HCT116 (cell line): ENCODE results near the gene ZNF160. TPM values are rescaled to one million over a fixed set of nuclear protein-coding genes. Genes with fewer than 3 reads are reported as not detected.

Experiments
- ATAC-seq: fragments of 200-7000 bp; cut with Tn5 transposase; 2 replicates; pipeline ENCODE4 v1.9.1; 2020; ENCODE audit warnings: mild to moderate bottlenecking, moderate library complexity
- BruUV-seq: library from RNA; stranded (reverse); fragments of 400-500 nt; replicated peaks from 2 replicates; lab custom pipeline; 2021; lab: Mats Ljungman, UMichigan
- CTCF ChIA-PET: fragments of 300-600 bp; sonication (Branson Sonifier 250); formaldehyde crosslinking; loops from one replicate; lab custom pipeline; 2021; ENCODE audit warnings: antibody characterized with exemption; lab: Charles Lee
- POLR2A ChIA-PET: fragments of 300-600, 350-600 bp; sonication (Branson Sonifier 250); formaldehyde crosslinking; loops from one replicate; lab custom pipeline; 2021; ENCODE audit warnings: antibody characterized with exemption; lab: Charles Lee
- RAD21 ChIA-PET, 2 experiments: fragments of 300-600 bp; sonication (Branson Sonifier 250); formaldehyde crosslinking; loops; one replicate each; lab custom pipeline; 2023; ENCODE audit warnings: low total read pairs in 2 of 2; ENCODE audit not compliant: uncharacterized antibody in 2 of 2, unreplicated experiment in 2 of 2, low non-redundant PET in 1 of 2; lab: Charles Lee
- DNase-seq: peaks from one replicate; pipeline ENCODE4 v3.0.0-alpha.2; 2010; ENCODE audit warnings: low read depth, low spot score
- H2AFZ ChIP-seq: fragments of 200-600 bp; shearing (Covaris generic), sonication (generic); 2 replicates; pipeline ENCODE4 v1.6.1; 2017; ENCODE audit warnings: low read depth, mixed run types, mixed read lengths, antibody characterized with exemption, low read length; ENCODE audit not compliant: poor library complexity, severe bottlenecking
- H3K27ac ChIP-seq: 2 replicates; pipeline ENCODE4 v1.5.1; 2012; ENCODE audit warnings: low read depth, low read length
- H3K27me3 ChIP-seq: fragments of 200-600 bp; sonication (generic); 2 replicates; pipeline ENCODE4 v1.6.1; 2016; ENCODE audit warnings: mixed run types, low read length, mixed read lengths; ENCODE audit not compliant: insufficient read depth
- H3K36me3 ChIP-seq, 2 experiments: fragments of 200-500 bp in 1 of 2; fragments of 200-600 bp in 1 of 2; sonication (Bioruptor generic) in 1 of 2; sonication (generic) in 1 of 2; 2 replicates each; pipeline versions ENCODE4 v1.5.1 to v1.6.1; 2014 to 2016; ENCODE audit warnings: low read length in 2 of 2, inconsistent platforms in 1 of 2, mixed read lengths in 1 of 2, mixed run types in 1 of 2; ENCODE audit not compliant: insufficient read depth in 2 of 2, control insufficient read depth in 1 of 2
- H3K4me1 ChIP-seq, 2 experiments: fragments of 200-600 bp in 1 of 2; sonication (generic) in 1 of 2; 2 replicates each; pipeline versions ENCODE4 v1.5.1 to v1.6.1; 2012 to 2017; ENCODE audit warnings: low read length in 2 of 2, inconsistent platforms in 1 of 2, mild to moderate bottlenecking in 1 of 2, mixed read lengths in 1 of 2, mixed run types in 1 of 2, moderate library complexity in 1 of 2; ENCODE audit not compliant: insufficient read depth in 2 of 2, control insufficient read depth in 1 of 2
- H3K4me2 ChIP-seq: fragments of 200-600 bp; sonication (generic); 2 replicates; pipeline ENCODE4 v1.6.1; 2017; ENCODE audit warnings: mixed run types, low read length, mixed read lengths
- H3K4me3 ChIP-seq, 2 experiments: fragments of 200-600 bp in 1 of 2; sonication (generic) in 1 of 2; replicated peaks in 1 of 2; 2 replicates each; pipeline ENCODE4 v1.5.1; 2011 to 2016; ENCODE audit warnings: low read length in 2 of 2, control low read depth in 1 of 2, low read depth in 1 of 2, mild to moderate bottlenecking in 1 of 2, mixed read lengths in 1 of 2, mixed run types in 1 of 2
- H3K79me2 ChIP-seq: fragments of 200-600 bp; sonication (generic); 2 replicates; pipeline ENCODE4 v1.6.1; 2017; ENCODE audit warnings: mild to moderate bottlenecking, mixed run types, low read length, moderate library complexity, mixed read lengths; ENCODE audit not compliant: insufficient read depth
- H3K9ac ChIP-seq: fragments of 200-600 bp; sonication (generic); 2 replicates; pipeline ENCODE4 v1.6.1; 2016; ENCODE audit warnings: low read length, mixed read lengths
- H3K9me2 ChIP-seq: fragments of 200-600 bp; sonication (generic), shearing (Covaris generic); 2 replicates; pipeline ENCODE4 v1.6.1; 2017; ENCODE audit warnings: mixed run types, mild to moderate bottlenecking, moderate library complexity; ENCODE audit not compliant: insufficient read depth
- H3K9me3 ChIP-seq, 2 experiments: fragments of 200-500 bp in 1 of 2; fragments of 200-600 bp in 1 of 2; sonication (Bioruptor generic) in 1 of 2; sonication (generic) in 1 of 2; 2 replicates each; pipeline ENCODE4 v1.6.1; 2014 to 2017; ENCODE audit warnings: low read length in 2 of 2, mixed read lengths in 2 of 2, inconsistent platforms in 1 of 2, low read depth in 1 of 2, mild to moderate bottlenecking in 1 of 2, mixed run types in 1 of 2, moderate library complexity in 1 of 2; ENCODE audit not compliant: control insufficient read depth in 1 of 2, insufficient read depth in 1 of 2
- H4K20me1 ChIP-seq: fragments of 200-600 bp; sonication (generic), shearing (Covaris generic); 2 replicates; pipeline ENCODE4 v1.6.1; 2017; ENCODE audit warnings: mixed run types, mild to moderate bottlenecking, moderate library complexity; ENCODE audit not compliant: insufficient read depth
- CBX3 ChIP-seq: IDR thresholded peaks from 2 replicates; pipeline ENCODE4 v1.6.1; 2012; ENCODE audit warnings: low read depth
- POLR2A ChIP-seq: IDR thresholded peaks from 2 replicates; pipeline ENCODE4 v1.7.0; 2011; ENCODE audit warnings: borderline replicate concordance; ENCODE audit not compliant: insufficient read depth, insufficient read length; ENCODE audit errors: extremely low read depth
- RAD21 ChIP-seq: IDR thresholded peaks from 2 replicates; pipeline ENCODE4 v1.6.1; 2012; ENCODE audit warnings: low read depth, mild to moderate bottlenecking
- SRF ChIP-seq: IDR thresholded peaks from 2 replicates; pipeline ENCODE4 v1.6.1; 2012; ENCODE audit warnings: low read depth
- TCF7L2 ChIP-seq: IDR thresholded peaks from 2 replicates; pipeline ENCODE4 v1.7.0; 2011; ENCODE audit warnings: borderline replicate concordance, inconsistent platforms; ENCODE audit not compliant: insufficient read depth, insufficient read length; ENCODE audit errors: extremely low read depth
- ZFX ChIP-seq: fragments of 450-650 bp; IDR thresholded peaks from 2 replicates; pipeline ENCODE4 v1.6.1; 2017
- ZNF274 ChIP-seq: fragments of 200-500 bp; sonication (Bioruptor generic); IDR thresholded peaks from 2 replicates; pipeline ENCODE4 v1.6.1; 2014; ENCODE audit warnings: mild to moderate bottlenecking, low read depth, low read length, inconsistent platforms
- intact Hi-C: fragments of 100-400 bp; cut with micrococcal nuclease; formaldehyde crosslinking; loops from 2 replicates; pipeline ENCODE4 v1.10.0; 2022
- total RNA-seq: library from RNA; stranded (reverse); gene quantifications from one replicate; pipeline ENCODE4 v1.2.1, GENCODE V29; 2021; ENCODE audit not compliant: unreplicated experiment
- TF ChIP-seq, protein P1 (sequence below): IDR thresholded peaks from 2 replicates; pipeline ENCODE4 v1.6.1; 2012
- TF ChIP-seq, protein P2 (sequence below): IDR thresholded peaks from 2 replicates; pipeline ENCODE4 v1.6.1; 2012
- TF ChIP-seq, protein P3 (sequence below): IDR thresholded peaks from 2 replicates; pipeline ENCODE4 v1.6.1; 2012; ENCODE audit warnings: low read depth

Gene ZNF160
- total RNA-seq, 1 experiment from 2014 or later = 14.9 TPM

DNA sequence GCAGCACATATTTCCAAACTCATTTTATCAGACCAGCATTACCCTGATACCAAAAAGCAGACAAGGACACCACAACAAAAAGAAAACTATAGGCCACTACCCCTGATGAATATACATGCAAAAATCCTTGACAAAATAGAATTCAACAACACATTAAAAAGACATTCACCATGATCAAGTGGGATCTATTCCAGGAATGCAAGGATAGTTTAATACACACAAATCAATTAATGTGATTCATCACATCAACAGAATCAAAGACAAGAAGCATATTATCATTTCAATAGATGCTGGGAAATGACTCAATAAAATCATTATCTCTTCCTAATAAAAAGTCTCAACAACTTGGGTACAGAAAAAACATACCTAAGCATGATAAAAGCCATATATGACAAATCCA lies 44.4 kb upstream of the ZNF160 start:
- ChIA-PET POLR2A (no interaction called here), CTCF (no interaction called here), RAD21 (no interaction called here)
- no TSS peak for BruUV-seq
- Histone ChIP-seq H3K9me2 (no peaks in the 10 kb centered on the region), H3K36me3 (no peaks in the 10 kb centered on the region), H2AFZ (no peak overlapping the region), H3K9me3 (peaks cover 4 to 6% of the 10 kb centered on the region in 2 experiments; a peak in 1 of 4 replicates), H3K4me1 (no peaks in the 10 kb centered on the region), H3K4me2 (no peak overlapping the region), H3K79me2 (no peaks in the 10 kb centered on the region), H3K9ac (no peak overlapping the region), H3K27me3 (no peaks in the 10 kb centered on the region), H3K4me3 (no peak overlapping the region), H4K20me1 (no peaks in the 10 kb centered on the region), H3K27ac (no peak overlapping the region)
- DNase-seq (no peak), ATAC-seq (no peak)
- intact Hi-C loops = no loop called here
- no peak for TF ChIP-seq RAD21

DNA sequence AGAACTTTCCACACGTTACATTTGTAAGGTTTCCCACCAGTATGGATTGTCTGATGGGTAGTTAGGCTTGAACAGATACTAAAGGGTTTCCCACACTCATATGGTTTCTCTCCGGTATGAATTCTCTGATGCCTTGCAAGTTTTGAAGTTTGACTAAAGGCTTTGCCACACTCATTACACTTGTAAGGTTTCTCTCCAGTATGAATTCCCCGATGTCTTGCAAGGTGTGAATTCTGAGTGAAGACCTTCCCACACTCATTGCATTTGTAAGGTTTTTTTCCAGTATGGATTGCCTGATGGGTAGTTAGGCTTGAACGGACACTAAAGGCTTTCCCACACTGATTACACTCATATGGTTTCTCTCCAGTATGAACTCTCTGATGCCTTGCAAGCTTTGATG lies 37.1 kb upstream of the ZNF160 start:
- POLR2A ChIA-PET = no interaction called here

More for the DNA sequence above, 37.1 kb upstream of the ZNF160 start:
- RAD21 ChIA-PET = no interaction called here
- no peak overlapping the region for H3K4me2 ChIP-seq
- no peaks in the 10 kb centered on the region for H3K36me3 ChIP-seq
- H3K27me3 ChIP-seq = no peaks in the 10 kb centered on the region
- H2AFZ ChIP-seq = no peak overlapping the region
- H3K27ac ChIP-seq = no peak overlapping the region
- ATAC-seq = no peak
- TF ChIP-seq RAD21 (no peak), POLR2A (no peak), TCF7L2 (no peak), ZNF274 (no peak), CBX3 (no peak), ZFX (no peak), SRF (no peak)
- TF ChIP-seq, protein P1, sequence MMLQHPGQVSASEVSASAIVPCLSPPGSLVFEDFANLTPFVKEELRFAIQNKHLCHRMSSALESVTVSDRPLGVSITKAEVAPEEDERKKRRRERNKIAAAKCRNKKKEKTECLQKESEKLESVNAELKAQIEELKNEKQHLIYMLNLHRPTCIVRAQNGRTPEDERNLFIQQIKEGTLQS = no peak
- TF ChIP-seq, protein P2, sequence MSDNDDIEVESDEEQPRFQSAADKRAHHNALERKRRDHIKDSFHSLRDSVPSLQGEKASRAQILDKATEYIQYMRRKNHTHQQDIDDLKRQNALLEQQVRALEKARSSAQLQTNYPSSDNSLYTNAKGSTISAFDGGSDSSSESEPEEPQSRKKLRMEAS = no peak
- TF ChIP-seq, protein P3, sequence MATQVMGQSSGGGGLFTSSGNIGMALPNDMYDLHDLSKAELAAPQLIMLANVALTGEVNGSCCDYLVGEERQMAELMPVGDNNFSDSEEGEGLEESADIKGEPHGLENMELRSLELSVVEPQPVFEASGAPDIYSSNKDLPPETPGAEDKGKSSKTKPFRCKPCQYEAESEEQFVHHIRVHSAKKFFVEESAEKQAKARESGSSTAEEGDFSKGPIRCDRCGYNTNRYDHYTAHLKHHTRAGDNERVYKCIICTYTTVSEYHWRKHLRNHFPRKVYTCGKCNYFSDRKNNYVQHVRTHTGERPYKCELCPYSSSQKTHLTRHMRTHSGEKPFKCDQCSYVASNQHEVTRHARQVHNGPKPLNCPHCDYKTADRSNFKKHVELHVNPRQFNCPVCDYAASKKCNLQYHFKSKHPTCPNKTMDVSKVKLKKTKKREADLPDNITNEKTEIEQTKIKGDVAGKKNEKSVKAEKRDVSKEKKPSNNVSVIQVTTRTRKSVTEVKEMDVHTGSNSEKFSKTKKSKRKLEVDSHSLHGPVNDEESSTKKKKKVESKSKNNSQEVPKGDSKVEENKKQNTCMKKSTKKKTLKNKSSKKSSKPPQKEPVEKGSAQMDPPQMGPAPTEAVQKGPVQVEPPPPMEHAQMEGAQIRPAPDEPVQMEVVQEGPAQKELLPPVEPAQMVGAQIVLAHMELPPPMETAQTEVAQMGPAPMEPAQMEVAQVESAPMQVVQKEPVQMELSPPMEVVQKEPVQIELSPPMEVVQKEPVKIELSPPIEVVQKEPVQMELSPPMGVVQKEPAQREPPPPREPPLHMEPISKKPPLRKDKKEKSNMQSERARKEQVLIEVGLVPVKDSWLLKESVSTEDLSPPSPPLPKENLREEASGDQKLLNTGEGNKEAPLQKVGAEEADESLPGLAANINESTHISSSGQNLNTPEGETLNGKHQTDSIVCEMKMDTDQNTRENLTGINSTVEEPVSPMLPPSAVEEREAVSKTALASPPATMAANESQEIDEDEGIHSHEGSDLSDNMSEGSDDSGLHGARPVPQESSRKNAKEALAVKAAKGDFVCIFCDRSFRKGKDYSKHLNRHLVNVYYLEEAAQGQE = no peak
- H3K9ac ChIP-seq = no peak overlapping the region
- CTCF ChIA-PET = no interaction called here
- DNase-seq = no peak
- intact Hi-C loops = no loop called here
- no peaks in the 10 kb centered on the region for H3K9me2 ChIP-seq
- no peaks in the 10 kb centered on the region for H4K20me1 ChIP-seq
- H3K4me3 ChIP-seq = no peak overlapping the region
- H3K9me3 ChIP-seq = peaks cover 3 to 21% of the 10 kb centered on the region in 2 experiments; a peak in 2 of 4 replicates
- no peaks in the 10 kb centered on the region for H3K79me2 ChIP-seq
- no peaks in the 10 kb centered on the region for H3K4me1 ChIP-seq
- BruUV-seq = no TSS peak
